ENCODE results near the gene RASA3.

- TF ChIP-seq EZH2 (IDR thresholded peaks at IDR 0.05; ENCODE audit: low read depth) (no peak), CTCF (conservative IDR thresholded peaks at IDR 0.05) (no peak)
Observed at GRCh38 chr13:114012921-114013320, 119.5 kb downstream of the RASA3 start.
